Mucosa of stomach (tissue), 1 donor: ENCODE data around the gene KBTBD8.

ENCODE experiments used
- H3K27me3 ChIP-seq: one replicate; pipeline ENCODE4 v1.7.0; 2013; ENCODE audit warnings: mild to moderate bottlenecking, low read length; ENCODE audit not compliant: control insufficient read depth, insufficient read depth
- H3K36me3 ChIP-seq: one replicate; pipeline ENCODE4 v1.7.0; 2013; ENCODE audit warnings: low read length; ENCODE audit not compliant: control insufficient read depth, insufficient read depth
- H3K4me1 ChIP-seq: one replicate; pipeline ENCODE4 v1.7.0; 2013; ENCODE audit warnings: mild to moderate bottlenecking, low read length; ENCODE audit not compliant: control insufficient read depth, insufficient read depth
- H3K4me3 ChIP-seq: one replicate; pipeline ENCODE4 v1.7.0; 2013; ENCODE audit warnings: low read length
- H3K9ac ChIP-seq: one replicate; pipeline ENCODE4 v1.7.0; 2013; ENCODE audit warnings: mild to moderate bottlenecking, low read length, moderate library complexity
- H3K9me3 ChIP-seq: one replicate; pipeline ENCODE4 v1.7.0; 2013; ENCODE audit warnings: mild to moderate bottlenecking, low read length, moderate library complexity; ENCODE audit not compliant: control insufficient read depth
- donor health status: Pancreatic carcinoma.

KBTBD8 gene

GRCh38 chr3:66983101-66983500, 15.0 kb upstream of the KBTBD8 start:
- Histone ChIP-seq H3K9me3 (no peaks in the 10 kb centered on the region), H3K27me3 (no peaks in the 10 kb centered on the region), H3K36me3 (no peaks in the 10 kb centered on the region), H3K9ac (no peak overlapping the region), H3K4me3 (no peak overlapping the region), H3K4me1 (peaks cover 11% of the 10 kb centered on the region)

GRCh38 chr3:66985336-66985920, 12.7 kb upstream of the KBTBD8 start:
- Histone ChIP-seq H3K27me3 (no peaks in the 10 kb centered on the region), H3K36me3 (no peaks in the 10 kb centered on the region), H3K4me1 (no peaks in the 10 kb centered on the region), H3K4me3 (no peak overlapping the region), H3K9ac (no peak overlapping the region), H3K9me3 (no peaks in the 10 kb centered on the region)

GRCh38 chr3:66986406-66986805, 11.7 kb upstream of the KBTBD8 start:
- Histone ChIP-seq H3K4me1 (no peaks in the 10 kb centered on the region), H3K27me3 (no peaks in the 10 kb centered on the region), H3K9ac (no peak overlapping the region), H3K36me3 (no peaks in the 10 kb centered on the region), H3K9me3 (no peaks in the 10 kb centered on the region), H3K4me3 (no peak overlapping the region)

GRCh38 chr3:66989241-66989640, 8.9 kb upstream of the KBTBD8 start:
- H3K9me3 ChIP-seq, result no peaks in the 10 kb centered on the region
- no peaks in the 10 kb centered on the region for H3K27me3 ChIP-seq
- no peak overlapping the region for H3K4me3 ChIP-seq
- H3K36me3 ChIP-seq, result no peaks in the 10 kb centered on the region
- no peaks in the 10 kb centered on the region for H3K4me1 ChIP-seq
- no peak overlapping the region for H3K9ac ChIP-seq

DNA sequence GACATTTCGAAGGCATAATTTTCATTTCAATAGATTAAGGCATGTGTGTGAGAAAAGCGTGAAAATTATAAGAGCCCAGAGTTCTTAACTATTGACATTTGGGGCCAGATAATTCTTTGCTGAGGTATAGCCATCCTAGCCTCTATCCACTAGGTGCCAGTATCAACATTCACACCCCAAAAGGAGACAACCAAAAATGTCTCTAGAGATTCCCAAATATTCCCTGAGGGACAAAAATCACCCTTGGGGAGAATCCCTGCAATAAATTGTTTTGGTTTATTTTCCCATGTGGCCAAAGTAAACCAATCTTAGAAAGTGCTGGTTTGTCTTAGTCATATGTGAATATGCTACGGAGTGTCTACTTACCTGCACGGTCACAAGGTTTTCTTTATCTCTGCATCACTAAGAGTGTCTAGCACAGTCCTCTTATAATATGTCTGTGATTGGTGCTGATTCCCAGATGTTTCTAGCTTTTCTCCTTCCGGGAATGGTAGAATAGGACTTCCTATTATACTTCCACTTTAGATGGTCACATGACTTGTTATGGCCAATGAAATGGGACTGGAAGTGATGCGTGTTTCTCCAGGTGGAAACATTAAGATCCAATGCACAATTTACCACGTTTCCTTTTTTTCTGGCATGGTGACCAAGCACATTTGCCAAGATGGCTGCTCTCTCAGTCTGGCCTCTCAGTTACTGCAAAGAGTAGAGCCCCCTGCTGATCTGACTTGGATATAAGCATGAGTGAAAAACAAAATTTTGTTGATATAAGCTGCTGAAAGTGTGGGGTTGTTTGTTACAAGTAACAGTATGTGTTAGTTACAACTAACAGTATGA, 8.0 kb upstream of the KBTBD8 start:
- no peak overlapping the region for H3K9ac ChIP-seq
- no peak overlapping the region for H3K4me3 ChIP-seq
- no peaks in the 10 kb centered on the region for H3K36me3 ChIP-seq
- H3K9me3 ChIP-seq, result no peaks in the 10 kb centered on the region
- no peaks in the 10 kb centered on the region for H3K4me1 ChIP-seq
- no peaks in the 10 kb centered on the region for H3K27me3 ChIP-seq

DNA sequence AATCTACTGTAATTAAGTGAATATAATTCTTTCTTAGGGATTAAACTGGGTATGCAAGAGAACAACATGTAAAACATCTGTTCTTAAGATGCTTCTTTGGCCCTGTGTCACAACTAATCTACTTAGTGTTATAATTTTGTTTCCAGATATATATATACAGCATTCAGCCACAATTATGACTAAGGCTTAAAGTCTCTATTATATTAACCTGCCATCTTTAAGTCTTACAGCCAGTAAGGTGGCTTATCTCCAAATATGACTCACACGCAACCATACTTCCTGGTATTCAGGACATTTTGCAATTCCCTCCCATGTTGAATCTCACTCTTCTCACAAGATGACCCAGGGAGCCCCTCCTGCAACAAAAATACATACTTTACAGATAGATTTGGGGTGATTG, 6.6 kb upstream of the KBTBD8 start:
- H3K9me3 ChIP-seq, result no peaks in the 10 kb centered on the region
- H3K27me3 ChIP-seq, result no peaks in the 10 kb centered on the region
- no peaks in the 10 kb centered on the region for H3K36me3 ChIP-seq
- no peak overlapping the region for H3K4me3 ChIP-seq
- H3K4me1 ChIP-seq, result no peaks in the 10 kb centered on the region
- no peak overlapping the region for H3K9ac ChIP-seq

GRCh38 chr3:66993082-66993481, 5.0 kb upstream of the KBTBD8 start:
- no peaks in the 10 kb centered on the region for H3K9me3 ChIP-seq
- peaks cover 6% of the 10 kb centered on the region for H3K4me1 ChIP-seq
- H3K9ac ChIP-seq, result no peak overlapping the region
- H3K27me3 ChIP-seq, result no peaks in the 10 kb centered on the region
- no peaks in the 10 kb centered on the region for H3K36me3 ChIP-seq
- no peak overlapping the region for H3K4me3 ChIP-seq

DNA sequence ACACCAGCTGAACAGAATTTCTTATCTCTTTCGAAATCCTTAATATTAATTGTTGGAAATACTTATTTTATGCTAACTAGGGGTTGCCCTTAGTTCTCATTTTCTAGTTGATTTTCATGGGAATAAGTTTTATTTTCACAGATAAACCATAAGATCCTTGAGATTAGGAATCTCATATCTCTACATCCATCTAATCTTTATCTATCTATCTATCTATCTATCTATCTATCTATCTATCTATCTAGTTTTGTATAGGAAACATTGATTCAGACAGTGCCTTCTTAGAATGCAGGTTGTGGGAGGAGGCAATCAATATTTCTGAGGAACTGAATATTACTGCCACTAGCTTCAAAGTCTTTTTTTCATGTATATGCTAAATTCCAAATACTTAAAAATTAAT, 3.5 kb upstream of the KBTBD8 start:
- H3K4me3 ChIP-seq, result no peak overlapping the region
- no peaks in the 10 kb centered on the region for H3K9me3 ChIP-seq
- no peaks in the 10 kb centered on the region for H3K36me3 ChIP-seq
- H3K27me3 ChIP-seq, result no peaks in the 10 kb centered on the region
- H3K9ac ChIP-seq, result no peak overlapping the region
- H3K4me1 ChIP-seq, result peaks cover 6% of the 10 kb centered on the region

GRCh38 chr3:66996696-66997095, 1.4 kb upstream of the KBTBD8 start:
- Histone ChIP-seq H3K4me1 (peaks cover 6% of the 10 kb centered on the region), H3K36me3 (no peaks in the 10 kb centered on the region), H3K27me3 (no peaks in the 10 kb centered on the region), H3K9ac (no peak overlapping the region), H3K4me3 (no peak overlapping the region), H3K9me3 (no peaks in the 10 kb centered on the region)

- Histone ChIP-seq H3K4me3 (no peak overlapping the region), H3K27me3 (no peaks in the 10 kb centered on the region), H3K4me1 (peaks cover 6% of the 10 kb centered on the region), H3K36me3 (no peaks in the 10 kb centered on the region), H3K9ac (no peak overlapping the region), H3K9me3 (no peaks in the 10 kb centered on the region)
Observed at GRCh38 chr3:66997560-66998112, 471 bp upstream of the KBTBD8 start.

- H3K27me3 ChIP-seq, result no peaks in the 10 kb centered on the region
- no peaks in the 10 kb centered on the region for H3K36me3 ChIP-seq
- peak overlapping the region; percentile 2 for H3K4me3 ChIP-seq
- peak overlapping the region; percentile 31 for H3K9ac ChIP-seq
- H3K9me3 ChIP-seq, result no peaks in the 10 kb centered on the region
- peaks cover 6% of the 10 kb centered on the region for H3K4me1 ChIP-seq
Observed at GRCh38 chr3:66998904-66999235, 763 bp downstream of the KBTBD8 start.

- Histone ChIP-seq H3K36me3 (no peaks in the 10 kb centered on the region), H3K27me3 (no peaks in the 10 kb centered on the region), H3K9ac (no peak overlapping the region), H3K4me1 (peaks cover 6% of the 10 kb centered on the region), H3K9me3 (no peaks in the 10 kb centered on the region), H3K4me3 (no peak overlapping the region)
Observed at GRCh38 chr3:67000009-67000408, 1.9 kb downstream of the KBTBD8 start.
